Body of pancreas (tissue), 4 donors: ENCODE measurements around the gene NFIA.

Source experiments
- CTCF ChIP-seq, 7 experiments: fragments of 450-650 bp in 4 of 7; fragments of 200-600 bp in 3 of 7; sonication (generic) in 3 of 7; IDR thresholded peaks; one replicate each; pipeline ENCODE4 v1.5.1; 2016 to 2019; ENCODE audit warnings: antibody characterized with exemption in 7 of 7
- POLR2A ChIP-seq, 3 donors: fragments of 450-650 bp; IDR thresholded peaks; one replicate each; pipeline ENCODE4 v1.6.1; 2016; ENCODE audit warnings: antibody characterized with exemption in 3 of 3, mild to moderate bottlenecking in 2 of 3

DNA sequence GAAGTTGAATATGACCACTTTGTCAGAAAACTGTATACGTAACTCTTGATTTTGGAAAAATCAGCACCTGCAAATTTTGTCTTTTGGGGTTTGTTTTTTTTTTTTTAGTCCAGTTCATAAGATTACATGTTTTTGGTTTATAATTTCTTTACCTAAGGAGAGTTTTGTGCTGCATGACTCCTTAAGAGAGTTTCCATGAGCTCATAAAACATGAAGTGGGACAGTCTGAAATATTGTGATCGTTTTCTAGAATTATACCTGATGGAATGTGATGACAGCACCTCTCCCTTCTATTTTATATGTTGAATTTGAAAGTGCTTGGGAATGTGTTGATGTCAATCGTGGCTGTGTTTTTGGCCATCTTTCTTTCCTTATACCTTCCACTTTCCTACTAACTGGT, 158.5 kb downstream of the NFIA start:
- TF ChIP-seq POLR2A (IDR thresholded peaks at IDR 0.05) (no peak), CTCF (IDR thresholded peaks at IDR 0.05) (no peak)
